IMR-90 (cell line): Measurements from ENCODE around the gene HOGA1. TPM values are rescaled to one million over a fixed set of nuclear protein-coding genes. Genes with fewer than 3 reads are reported as not detected.

Experiments used
- ATAC-seq: fragments of 200-7000 bp; cut with Tn5 transposase; 2 replicates; pipeline ENCODE4 v1.9.1; 2020; ENCODE audit warnings: low read depth, mild to moderate bottlenecking, moderate library complexity
- BruUV-seq: library from RNA; stranded (reverse); fragments of 400-500 nt; replicated peaks from 2 replicates; lab custom pipeline; 2021; lab: Mats Ljungman, UMichigan
- CTCF ChIA-PET: fragments of 300-600 bp; formaldehyde crosslinking; extraction: SDS; loops from one replicate; lab custom pipeline; 2021; ENCODE audit warnings: antibody characterized with exemption; lab: Yijun Ruan, JAX
- POLR2A ChIA-PET: fragments of 300-600 bp; sonication (Branson Sonifier 250); formaldehyde crosslinking; loops from one replicate; lab custom pipeline; 2022; ENCODE audit warnings: antibody characterized with exemption; ENCODE audit not compliant: unreplicated experiment; lab: Charles Lee
- DNase-seq: peaks from one replicate; pipeline ENCODE4 v3.0.0; 2013
- H2AFZ ChIP-seq: replicated peaks from 2 replicates; pipeline ENCODE3; 2013; ENCODE audit warnings: low read length, mild to moderate bottlenecking; ENCODE audit not compliant: poor library complexity
- H2AK5ac ChIP-seq: 2 replicates; pipeline ENCODE4 v1.6.1; 2013; ENCODE audit warnings: low read depth, low read length, inconsistent platforms
- H2AK9ac ChIP-seq: replicated peaks from 2 replicates; pipeline ENCODE3; 2013; ENCODE audit warnings: mild to moderate bottlenecking, low read depth, low read length, moderate library complexity; ENCODE audit not compliant: poor library complexity
- H2BK120ac ChIP-seq: 2 replicates; pipeline ENCODE4 v1.6.1; 2013; ENCODE audit warnings: low read depth, low read length, inconsistent platforms
- H2BK15ac ChIP-seq: 3 replicates; pipeline ENCODE4 v1.6.1; 2013; ENCODE audit warnings: low read depth, low read length, inconsistent platforms
- H2BK20ac ChIP-seq: 2 replicates; pipeline ENCODE4 v1.6.1; 2013; ENCODE audit warnings: low read depth, mild to moderate bottlenecking, inconsistent platforms, low read length, moderate library complexity
- H2BK5ac ChIP-seq: 2 replicates; pipeline ENCODE4 v1.6.1; 2013; ENCODE audit warnings: mild to moderate bottlenecking, low read depth, low read length, inconsistent platforms; ENCODE audit not compliant: poor library complexity, severe bottlenecking
- H3K14ac ChIP-seq: replicated peaks from 2 replicates; pipeline ENCODE4 v1.6.1; 2013; ENCODE audit warnings: low read depth, low read length, inconsistent platforms
- H3K18ac ChIP-seq: 2 replicates; pipeline ENCODE4 v1.6.1; 2013; ENCODE audit warnings: low read depth, low read length, control low read depth
- H3K23ac ChIP-seq: 2 replicates; pipeline ENCODE4 v1.6.1; 2013; ENCODE audit warnings: low read depth, low read length, inconsistent platforms
- H3K27ac ChIP-seq: 2 replicates; pipeline ENCODE4 v1.5.1; 2013; ENCODE audit warnings: mild to moderate bottlenecking, control low read depth, low read length; ENCODE audit not compliant: insufficient read depth
- H3K27me3 ChIP-seq: 2 replicates; pipeline ENCODE4 v1.6.1; 2013; ENCODE audit warnings: low read length; ENCODE audit not compliant: control insufficient read depth, insufficient read depth
- H3K36me3 ChIP-seq: 2 replicates; pipeline ENCODE4 v1.6.1; 2013; ENCODE audit warnings: low read length, mixed read lengths; ENCODE audit not compliant: control insufficient read depth, insufficient read depth
- H3K4ac ChIP-seq: 2 replicates; pipeline ENCODE4 v1.6.1; 2013; ENCODE audit warnings: low read depth, low read length, inconsistent platforms
- H3K4me1 ChIP-seq: 2 replicates; pipeline ENCODE4 v1.6.1; 2013; ENCODE audit warnings: low read length, mixed read lengths; ENCODE audit not compliant: control insufficient read depth, insufficient read depth
- H3K4me2 ChIP-seq: 2 replicates; pipeline ENCODE4 v1.6.1; 2013; ENCODE audit warnings: low read depth, mild to moderate bottlenecking, control low read depth, low read length, moderate library complexity
- H3K4me3 ChIP-seq: 2 replicates; pipeline ENCODE4 v1.5.1; 2013; ENCODE audit warnings: low read depth, mild to moderate bottlenecking, control low read depth, low read length, moderate library complexity; ENCODE audit not compliant: insufficient read depth
- H3K56ac ChIP-seq: 2 replicates; pipeline ENCODE4 v1.6.1; 2013; ENCODE audit warnings: low read length, inconsistent platforms; ENCODE audit not compliant: insufficient read depth; ENCODE audit errors: extremely low read depth
- H3K79me1 ChIP-seq, 2 experiments: 2 replicates each; pipeline ENCODE4 v1.6.1; 2013; ENCODE audit warnings: low read length in 2 of 2, inconsistent platforms in 1 of 2, low read depth in 1 of 2
- H3K9ac ChIP-seq: 2 replicates; pipeline ENCODE4 v1.6.1; 2013; ENCODE audit warnings: low read depth, low read length, control low read depth
- H3K9me1 ChIP-seq: 2 replicates; pipeline ENCODE4 v1.6.1; 2013; ENCODE audit warnings: low read length, inconsistent platforms; ENCODE audit not compliant: insufficient read depth
- H3K9me3 ChIP-seq: 2 replicates; pipeline ENCODE4 v1.6.1; 2013; ENCODE audit warnings: low read length; ENCODE audit not compliant: control insufficient read depth, insufficient read depth
- H4K20me1 ChIP-seq: 2 replicates; pipeline ENCODE4 v1.6.1; 2013; ENCODE audit warnings: low read length, inconsistent platforms; ENCODE audit not compliant: insufficient read depth
- H4K5ac ChIP-seq: 2 replicates; pipeline ENCODE4 v1.6.1; 2013; ENCODE audit warnings: mild to moderate bottlenecking, low read depth, low read length, control low read depth
- H4K8ac ChIP-seq, 2 experiments: 2 replicates each; pipeline ENCODE4 v1.6.1; 2013; ENCODE audit warnings: low read depth in 2 of 2, low read length in 2 of 2, control low read depth in 1 of 2, inconsistent platforms in 1 of 2
- H4K91ac ChIP-seq: 2 replicates; pipeline ENCODE4 v1.6.1; 2013; ENCODE audit warnings: low read depth, low read length, inconsistent platforms; ENCODE audit not compliant: insufficient read depth
- BHLHE40 ChIP-seq: fragments of 150-350 bp; IDR thresholded peaks from 2 replicates; pipeline ENCODE4 v1.6.1; 2016; ENCODE audit warnings: mild to moderate bottlenecking, low read depth, low read length
- CHD1 ChIP-seq: IDR thresholded peaks from 2 replicates; pipeline ENCODE4 v1.6.1; 2012; ENCODE audit warnings: low read depth, low read length, improper control_type of control experiment
- ELK1 ChIP-seq: fragments of 150-350 bp; IDR thresholded peaks from 2 replicates; pipeline ENCODE4 v1.6.1; 2016; ENCODE audit warnings: low read depth, mild to moderate bottlenecking, low read length, moderate library complexity, borderline replicate concordance
- MXI1 ChIP-seq: IDR thresholded peaks from 2 replicates; pipeline ENCODE4 v1.6.1; 2012; ENCODE audit warnings: low read depth, mild to moderate bottlenecking, low read length, moderate library complexity, borderline replicate concordance
- NFE2L2 ChIP-seq: fragments of 150-350 bp; IDR thresholded peaks from 2 replicates; pipeline ENCODE4 v1.6.1; 2016; ENCODE audit warnings: low read depth, mild to moderate bottlenecking, low read length
- POLR2A ChIP-seq: IDR thresholded peaks from 2 replicates; pipeline ENCODE4 v1.6.1; 2012; ENCODE audit warnings: mild to moderate bottlenecking, low read depth, low read length
- RAD21 ChIP-seq: IDR thresholded peaks from 2 replicates; pipeline ENCODE4 v1.6.1; 2012; ENCODE audit warnings: low read length, improper control_type of control experiment
- RCOR1 ChIP-seq: IDR thresholded peaks from 2 replicates; pipeline ENCODE4 v1.6.1; 2012; ENCODE audit warnings: mild to moderate bottlenecking, low read length, improper control_type of control experiment; ENCODE audit not compliant: insufficient replicate concordance
- RFX5 ChIP-seq: IDR thresholded peaks from 2 replicates; pipeline ENCODE4 v1.8.0; 2012; ENCODE audit warnings: low read depth, mild to moderate bottlenecking, low read length, moderate library complexity
- SMC3 ChIP-seq: fragments of 150-350 bp; IDR thresholded peaks from 2 replicates; pipeline ENCODE4 v1.6.1; 2016; ENCODE audit warnings: low read depth, mild to moderate bottlenecking, antibody characterized with exemption, low read length, moderate library complexity
- USF2 ChIP-seq: fragments of 150-350 bp; IDR thresholded peaks from 2 replicates; pipeline ENCODE4 v1.6.1; 2017; ENCODE audit warnings: mild to moderate bottlenecking, antibody characterized with exemption, low read length, low read depth
- WGBS, 2 experiments: methylation state at CpG; one replicate each; pipeline versions ENCODE4 v1.1.5 to v1.1.7; 2013; ENCODE audit warnings: missing lambda C conversion rate in 2 of 2; ENCODE audit not compliant: insufficient read length in 1 of 2; ENCODE audit errors: extremely low coverage in 2 of 2; 5-methylcytosine and 5-hydroxymethylcytosine counted together
- dilution Hi-C: fragments of 300-500 bp; cut with HindIII; formaldehyde crosslinking; loops from one replicate; pipeline ENCODE4 v1.14.3; 2018; ENCODE audit warnings: low sequenced_read_pairs; ENCODE audit not compliant: unreplicated experiment
- in situ Hi-C: fragments of 300-500 bp; cut with MboI; formaldehyde crosslinking; loops from 3 replicates; pipeline ENCODE4 v1.14.3; 2019; ENCODE audit warnings: low sequenced_read_pairs, inconsistent platforms, mixed read lengths
- intact Hi-C: fragments of 100-400 bp; cut with micrococcal nuclease; formaldehyde crosslinking; loops from 2 replicates; pipeline ENCODE4 v1.10.0; 2022
- polyA plus RNA-seq, 3 experiments: library from polyadenylated mRNA; depleted of rRNA; stranded (reverse); fragments of >200 nt; gene quantifications; 2 replicates each; pipeline ENCODE4 v1.2.3, GENCODE V29; 2012; ENCODE audit warnings: low replicate concordance in 1 of 3
- total RNA-seq: library from RNA; depleted of rRNA; stranded (reverse); fragments of >200 nt; gene quantifications from 2 replicates; pipeline ENCODE4 v1.2.3, GENCODE V29; 2012

HOGA1 gene
- total and polyA plus RNA-seq, 2 of the 4 experiments (the other 2 are of a cell fraction): 0.36 to 0.41 TPM

- Histone ChIP-seq H2BK20ac (no peak overlapping the region), H2BK5ac (no peak overlapping the region), H4K91ac (no peak overlapping the region), H3K36me3 (no peaks in the 10 kb centered on the region), H3K27ac (no peak overlapping the region), H3K9me1 (0 out of 2 replicates have a peak, but pooled peaks cover 6% of the 10 kb centered on the region), H2BK120ac (no peak overlapping the region), H2AFZ (no peak overlapping the region), H2AK5ac (no peak overlapping the region), H3K79me1 (no peaks in the 10 kb centered on the region), H4K5ac (no peak overlapping the region), H3K14ac (no peak overlapping the region), H3K4me1 (peaks cover 3% of the 10 kb centered on the region; the same call in 1 of the 2 replicates), H3K4ac (no peak overlapping the region), H3K56ac (no peak overlapping the region), H3K4me2 (no peak overlapping the region), H3K18ac (no peak overlapping the region), H2BK15ac (no peak overlapping the region), H3K9ac (no peak overlapping the region), H3K4me3 (no peak overlapping the region), H3K23ac (no peak overlapping the region), H4K20me1 (no peaks in the 10 kb centered on the region), H3K9me3 (no peaks in the 10 kb centered on the region), H3K27me3 (no peaks in the 10 kb centered on the region; the same call in 1 of the 2 replicates), H2AK9ac (no peak overlapping the region), H4K8ac (no peak overlapping the region)
- DNase-seq: no peak
- ChIA-PET CTCF (interaction anchor here (0.6 to 1.4 kb wide), 2 partner anchors 8 to 31 kb away, joined by 3 read pairs; no protein-coding TSS in a partner anchor), POLR2A (no interaction called here)
- dilution Hi-C loops (no loop called here), intact Hi-C loops (no loop called here), in situ Hi-C loops (no loop called here)
- BruUV-seq: no TSS peak
- ATAC-seq: no peak
- no peak for TF ChIP-seq USF2
- no peak for TF ChIP-seq RCOR1
- TF ChIP-seq RFX5: no peak
- TF ChIP-seq BHLHE40: no peak
- no peak for TF ChIP-seq CHD1
- no peak for TF ChIP-seq ELK1
- no peak for TF ChIP-seq NFE2L2
- no peak for TF ChIP-seq POLR2A
- no peak for TF ChIP-seq SMC3
- no peak for TF ChIP-seq RAD21
- no peak for TF ChIP-seq MXI1
- no CpG with 5 or more reads among the region's 8 CpGs for WGBS, 2 experiments
These were observed 2.0 kb upstream of the HOGA1 start for GRCh38 chr10:97582169-97582568.
